Erythroblast (primary cell): Measurements from ENCODE around the gene HDAC4.

Experiments used
- GATA1 ChIP-seq: IDR thresholded peaks from 2 replicates; pipeline ENCODE4 v1.6.1; 2011; ENCODE audit warnings: low read depth, mild to moderate bottlenecking, control low read depth, low read length, moderate library complexity
- POLR2A ChIP-seq: IDR thresholded peaks from 2 replicates; pipeline ENCODE4 v1.6.1; 2011; ENCODE audit warnings: mild to moderate bottlenecking, low read length

DNA sequence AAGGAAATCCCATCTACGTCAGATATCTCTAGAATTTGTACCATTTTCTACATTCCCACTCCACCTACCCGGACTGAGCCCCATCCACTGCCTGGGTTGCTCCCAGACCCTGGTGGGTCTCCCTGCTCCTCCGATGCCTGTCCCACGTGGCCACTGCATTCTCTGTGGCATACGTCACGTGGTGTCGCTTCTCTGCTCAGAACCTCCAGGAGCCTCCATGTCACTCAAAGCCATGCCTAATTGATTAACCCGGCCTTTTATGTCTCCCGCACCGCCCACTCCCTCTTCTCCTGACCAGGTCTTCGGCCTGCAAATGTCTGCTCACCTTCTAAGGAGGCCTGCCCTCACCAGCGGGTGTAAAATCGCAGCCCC is 176.6 kb downstream of the HDAC4 start:
- no peak for TF ChIP-seq POLR2A
- no peak for TF ChIP-seq GATA1
